Astrocyte of the spinal cord (primary cell): ENCODE data around the gene ZBTB48.
"Not testable (repeated sequence)": the region's sequence is repeated elsewhere in the genome, so short reads cannot be mapped to it uniquely, and the experiment has no call there.

Experiments
- DNase-seq: peaks from one replicate; pipeline ENCODE4 v3.0.0; 2011; ENCODE audit warnings: low read depth, low spot score
- H3K4me3 ChIP-seq: 2 replicates; pipeline ENCODE4 v1.5.1; 2011; ENCODE audit warnings: low read depth, mild to moderate bottlenecking, low read length, moderate library complexity
- CTCF ChIP-seq: IDR thresholded peaks from 2 replicates; pipeline ENCODE4 v1.5.1; 2012; ENCODE audit warnings: low read depth, mild to moderate bottlenecking, low read length, inconsistent platforms
- in situ Hi-C: cut with HindIII; loops from 2 replicates; pipeline ENCODE4 v1.10.0; 2017; ENCODE audit warnings: low sequenced_read_pairs

Gene ZBTB48

GRCh38 chr1:6635161-6635909, 55.5 kb downstream of the ZBTB48 start:
- TF ChIP-seq CTCF: no peak
- DNase-seq: no peak
- no peak overlapping the region for H3K4me3 ChIP-seq
- in situ Hi-C loops: no loop called here

DNA sequence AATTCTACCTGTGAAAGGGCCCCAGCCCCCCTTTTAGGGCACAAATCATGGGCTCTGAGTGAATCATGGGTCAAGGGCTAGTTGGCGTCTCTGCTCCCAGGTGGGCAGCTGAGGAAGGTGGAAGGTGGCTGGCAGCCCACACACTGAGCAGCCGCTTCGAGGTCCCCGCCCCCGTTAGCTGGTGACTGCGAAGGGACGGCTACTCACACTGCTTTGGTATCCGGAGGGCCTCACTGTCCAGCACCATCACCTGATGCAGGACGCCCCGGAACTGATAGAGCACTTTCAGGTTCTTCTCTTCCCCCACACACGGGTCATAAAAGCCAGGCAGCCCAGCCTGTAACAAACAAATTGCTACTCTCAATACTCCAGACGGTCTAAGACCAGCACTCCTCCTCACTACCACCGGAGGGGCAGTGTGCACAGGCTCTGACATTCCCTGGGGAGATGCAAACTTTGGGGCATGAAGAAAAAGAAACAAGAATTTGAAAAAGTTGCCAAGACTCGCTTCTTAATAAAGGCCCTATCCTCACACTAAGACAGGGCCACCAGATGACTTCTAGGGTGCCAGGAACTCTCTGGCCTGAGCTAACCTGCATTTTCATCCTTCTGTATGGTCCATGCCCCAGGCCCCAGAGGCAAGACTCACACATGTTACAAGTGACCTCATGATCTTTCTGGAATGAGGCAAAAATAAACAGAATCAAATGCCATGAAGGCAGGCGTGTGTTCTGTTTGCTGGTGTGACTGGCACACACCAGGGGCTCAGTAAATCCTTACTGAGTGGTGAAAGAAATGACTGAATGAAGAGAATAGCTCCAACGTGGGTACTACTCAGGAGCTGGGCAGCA, 56.3 kb downstream of the ZBTB48 start:
- no peak for TF ChIP-seq CTCF
- DNase-seq: no peak

GRCh38 chr1:6636778-6637177, 57.0 kb downstream of the ZBTB48 start:
- DNase-seq, in situ Hi-C loops, H3K4me3 ChIP-seq: not testable (repeated sequence)

More for the DNA sequence above, 56.3 kb downstream of the ZBTB48 start:
- in situ Hi-C loops: no loop called here
- no peak overlapping the region for H3K4me3 ChIP-seq

DNA sequence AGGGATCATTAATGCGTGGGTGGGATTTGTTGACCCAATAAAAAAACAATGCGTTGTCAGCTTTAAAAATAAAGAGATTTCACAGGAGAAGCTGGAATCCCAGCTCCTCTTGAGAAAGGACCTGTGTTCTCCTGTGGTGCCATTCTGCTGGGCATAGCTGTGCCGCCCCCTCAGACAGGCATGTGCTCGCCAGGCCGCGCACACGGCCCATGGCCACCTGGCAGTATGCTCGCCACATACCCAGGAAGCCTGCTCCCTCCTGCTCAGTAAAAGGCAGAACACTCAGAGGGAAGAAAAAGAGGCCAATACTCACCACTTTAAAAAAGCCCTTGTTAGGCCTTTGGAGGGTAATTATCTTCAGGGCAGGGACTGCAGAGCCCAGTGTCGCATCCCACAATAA, 58.0 kb downstream of the ZBTB48 start:
- TF ChIP-seq CTCF: no peak
- H3K4me3 ChIP-seq: no peak overlapping the region
- in situ Hi-C loops: no loop called here
- DNase-seq: no peak

GRCh38 chr1:6638226-6638625, 58.4 kb downstream of the ZBTB48 start:
- DNase-seq: peak; percentile 58
- no peak for TF ChIP-seq CTCF
- in situ Hi-C loops: no loop called here
- H3K4me3 ChIP-seq: no peak overlapping the region
